ENCODE results near the gene MTPN. TPM values are rescaled to one million over a fixed set of nuclear protein-coding genes. Genes with fewer than 3 reads are reported as not detected.

MTPN gene
- total and polyA plus RNA-seq, 2 donors (not counting 1 experiment from before 2014, with no cell fraction given): 158 to 215 TPM

- Histone ChIP-seq H3K4me2 (ENCODE audit: extremely low read depth, insufficient read depth, low read length) (no peak overlapping the region), H3K27me3 (ENCODE audit: control insufficient read depth, insufficient read depth, low read length) (no peaks in the 10 kb centered on the region), H3K79me2 (ENCODE audit: control insufficient read depth, insufficient read depth, low read length) (no peaks in the 10 kb centered on the region), H3K9me3 (ENCODE audit: control insufficient read depth, insufficient read depth, low read depth, low read length) (no peaks in the 10 kb centered on the region), H3K27ac (ENCODE audit: insufficient read depth, low read length) (no peak overlapping the region), H4K20me1 (ENCODE audit: control insufficient read depth, extremely low read depth, insufficient read depth, low read length) (no peaks in the 10 kb centered on the region), H3K9ac (ENCODE audit: insufficient read depth, low read length) (no peak overlapping the region), H2AFZ (ENCODE audit: low read length) (no peak overlapping the region), H3K4me3 (replicated peaks in 1 of 4; ENCODE audit: control extremely low read depth in 1 of 4, insufficient read depth in 1 of 4, low read depth in 3 of 4, low read length in 4 of 4) (no peak overlapping the region), H3K36me3 (ENCODE audit: control insufficient read depth, insufficient read depth, low read length) (no peaks in the 10 kb centered on the region), H3K4me1 (ENCODE audit: control insufficient read depth, extremely low read depth, insufficient read depth, low read length) (no peaks in the 10 kb centered on the region)
- TF ChIP-seq EZH2 (IDR thresholded peaks at IDR 0.05; ENCODE audit: low read length, missing control alignments): no peak
- TF ChIP-seq CTCF (conservative IDR thresholded peaks at IDR 0.05 in 1 of 2, IDR thresholded peaks at IDR 0.05 in 1 of 2; ENCODE audit: low read depth in 1 of 2, low read length in 2 of 2): no peak
- DNase-seq (ENCODE audit: low read depth in 2 of 2): no peak
These were observed 59.0 kb downstream of the MTPN start for GRCh38 chr7:135918134-135918533.

GRCh38 chr7:135917721-135918120, 59.4 kb downstream of the MTPN start:
- Histone ChIP-seq H3K36me3 (ENCODE audit: control insufficient read depth, insufficient read depth, low read length) (no peaks in the 10 kb centered on the region), H3K4me1 (ENCODE audit: control insufficient read depth, extremely low read depth, insufficient read depth, low read length) (no peaks in the 10 kb centered on the region), H3K9ac (ENCODE audit: insufficient read depth, low read length) (no peak overlapping the region), H3K4me2 (ENCODE audit: extremely low read depth, insufficient read depth, low read length) (no peak overlapping the region), H3K27me3 (ENCODE audit: control insufficient read depth, insufficient read depth, low read length) (no peaks in the 10 kb centered on the region), H3K79me2 (ENCODE audit: control insufficient read depth, insufficient read depth, low read length) (no peaks in the 10 kb centered on the region), H3K9me3 (ENCODE audit: control insufficient read depth, insufficient read depth, low read depth, low read length) (no peaks in the 10 kb centered on the region), H2AFZ (ENCODE audit: low read length) (no peak overlapping the region), H4K20me1 (ENCODE audit: control insufficient read depth, extremely low read depth, insufficient read depth, low read length) (no peaks in the 10 kb centered on the region), H3K27ac (ENCODE audit: insufficient read depth, low read length) (no peak overlapping the region), H3K4me3 (replicated peaks in 1 of 4; ENCODE audit: control extremely low read depth in 1 of 4, insufficient read depth in 1 of 4, low read depth in 3 of 4, low read length in 4 of 4) (no peak overlapping the region)
- TF ChIP-seq CTCF (conservative IDR thresholded peaks at IDR 0.05 in 1 of 2, IDR thresholded peaks at IDR 0.05 in 1 of 2; ENCODE audit: low read depth in 1 of 2, low read length in 2 of 2) (no peak), EZH2 (IDR thresholded peaks at IDR 0.05; ENCODE audit: low read length, missing control alignments) (no peak)
- no peak for DNase-seq (ENCODE audit: low read depth in 2 of 2)

GRCh38 chr7:135914346-135914745, 62.8 kb downstream of the MTPN start:
- Histone ChIP-seq H3K36me3 (ENCODE audit: control insufficient read depth, insufficient read depth, low read length) (no peaks in the 10 kb centered on the region), H2AFZ (ENCODE audit: low read length) (no peak overlapping the region), H3K27ac (ENCODE audit: insufficient read depth, low read length) (no peak overlapping the region), H3K79me2 (ENCODE audit: control insufficient read depth, insufficient read depth, low read length) (no peaks in the 10 kb centered on the region), H3K27me3 (ENCODE audit: control insufficient read depth, insufficient read depth, low read length) (no peaks in the 10 kb centered on the region), H4K20me1 (ENCODE audit: control insufficient read depth, extremely low read depth, insufficient read depth, low read length) (no peaks in the 10 kb centered on the region), H3K4me1 (ENCODE audit: control insufficient read depth, extremely low read depth, insufficient read depth, low read length) (no peaks in the 10 kb centered on the region), H3K4me3 (replicated peaks in 1 of 4; ENCODE audit: control extremely low read depth in 1 of 4, insufficient read depth in 1 of 4, low read depth in 3 of 4, low read length in 4 of 4) (no peak overlapping the region), H3K9me3 (ENCODE audit: control insufficient read depth, insufficient read depth, low read depth, low read length) (no peaks in the 10 kb centered on the region), H3K9ac (ENCODE audit: insufficient read depth, low read length) (no peak overlapping the region), H3K4me2 (ENCODE audit: extremely low read depth, insufficient read depth, low read length) (no peak overlapping the region)
- DNase-seq (ENCODE audit: low read depth in 2 of 2): no peak
- TF ChIP-seq CTCF (conservative IDR thresholded peaks at IDR 0.05 in 1 of 2, IDR thresholded peaks at IDR 0.05 in 1 of 2; ENCODE audit: low read depth in 1 of 2, low read length in 2 of 2): no peak
- no peak for TF ChIP-seq EZH2 (IDR thresholded peaks at IDR 0.05; ENCODE audit: low read length, missing control alignments)

Measured in fibroblast of lung (primary cell).